ENCODE measurements around the gene IGSF11.
A peak's percentile ranks its signal among the peaks of the same experiment; 100 is the strongest.

IGSF11 gene

DNA sequence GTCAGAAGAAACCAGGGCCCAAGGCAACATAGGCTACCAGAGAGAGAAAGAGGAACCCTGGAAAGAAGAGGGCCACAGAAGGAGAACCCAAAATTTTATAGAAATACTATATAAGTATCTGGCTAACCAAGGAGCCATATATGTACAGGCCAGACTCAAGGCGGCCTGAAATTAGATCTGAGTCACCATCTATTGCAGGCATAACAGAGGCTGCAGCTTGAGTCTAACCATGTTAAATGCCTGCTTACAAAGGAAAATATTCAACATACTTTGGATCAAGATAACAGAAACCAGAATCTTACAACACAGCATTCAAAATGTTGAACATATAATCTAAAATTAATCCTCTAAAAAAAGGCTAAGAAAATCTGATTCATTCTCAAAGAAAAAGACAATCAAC, 23.1 kb downstream of the IGSF11 start:
- Mint-ChIP-seq H3K36me3 (ENCODE audit: low read depth) (peaks cover 6% of the 10 kb centered on the region), H3K4me3 (no peak overlapping the region), H3K9me3 (peaks cover 6% of the 10 kb centered on the region), H3K27ac (no peak overlapping the region), H3K4me1 (peaks cover 35% of the 10 kb centered on the region), H3K27me3 (ENCODE audit: low read depth) (no peaks in the 10 kb centered on the region)
- TF ChIP-seq, protein P1, sequence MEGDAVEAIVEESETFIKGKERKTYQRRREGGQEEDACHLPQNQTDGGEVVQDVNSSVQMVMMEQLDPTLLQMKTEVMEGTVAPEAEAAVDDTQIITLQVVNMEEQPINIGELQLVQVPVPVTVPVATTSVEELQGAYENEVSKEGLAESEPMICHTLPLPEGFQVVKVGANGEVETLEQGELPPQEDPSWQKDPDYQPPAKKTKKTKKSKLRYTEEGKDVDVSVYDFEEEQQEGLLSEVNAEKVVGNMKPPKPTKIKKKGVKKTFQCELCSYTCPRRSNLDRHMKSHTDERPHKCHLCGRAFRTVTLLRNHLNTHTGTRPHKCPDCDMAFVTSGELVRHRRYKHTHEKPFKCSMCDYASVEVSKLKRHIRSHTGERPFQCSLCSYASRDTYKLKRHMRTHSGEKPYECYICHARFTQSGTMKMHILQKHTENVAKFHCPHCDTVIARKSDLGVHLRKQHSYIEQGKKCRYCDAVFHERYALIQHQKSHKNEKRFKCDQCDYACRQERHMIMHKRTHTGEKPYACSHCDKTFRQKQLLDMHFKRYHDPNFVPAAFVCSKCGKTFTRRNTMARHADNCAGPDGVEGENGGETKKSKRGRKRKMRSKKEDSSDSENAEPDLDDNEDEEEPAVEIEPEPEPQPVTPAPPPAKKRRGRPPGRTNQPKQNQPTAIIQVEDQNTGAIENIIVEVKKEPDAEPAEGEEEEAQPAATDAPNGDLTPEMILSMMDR (IDR thresholded peaks at IDR 0.05; ENCODE audit: unreplicated experiment in 3 of 3) = no peak

DNA sequence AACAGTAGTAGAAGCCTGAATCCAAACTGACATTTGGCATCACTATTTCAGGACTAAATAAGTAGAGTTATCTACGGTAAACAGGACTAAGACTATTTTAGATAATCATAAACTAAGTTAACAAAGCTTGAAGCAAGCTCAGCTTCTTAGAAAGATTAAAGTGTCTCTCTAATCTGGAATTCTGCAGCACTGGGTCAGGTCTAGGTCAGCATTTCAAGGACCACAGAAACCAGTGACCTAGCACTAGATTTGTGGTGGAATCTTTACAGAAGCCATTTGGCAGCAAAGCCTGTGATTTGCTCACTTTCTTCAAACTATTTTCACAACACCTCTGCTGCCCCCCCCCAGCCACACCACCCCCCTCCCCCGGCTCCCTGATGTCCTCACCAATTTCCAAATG, 37.5 kb downstream of the IGSF11 start:
- Mint-ChIP-seq H3K4me1 (no peaks in the 10 kb centered on the region), H3K9me3 (no peaks in the 10 kb centered on the region), H3K27me3 (ENCODE audit: low read depth) (no peaks in the 10 kb centered on the region), H3K36me3 (ENCODE audit: low read depth) (no peaks in the 10 kb centered on the region), H3K4me3 (no peak overlapping the region), H3K27ac (peak overlapping the region in 1 of 3 experiments; percentile 46)
- TF ChIP-seq, protein P1 (IDR thresholded peaks at IDR 0.05; ENCODE audit: unreplicated experiment in 3 of 3) = no peak

DNA sequence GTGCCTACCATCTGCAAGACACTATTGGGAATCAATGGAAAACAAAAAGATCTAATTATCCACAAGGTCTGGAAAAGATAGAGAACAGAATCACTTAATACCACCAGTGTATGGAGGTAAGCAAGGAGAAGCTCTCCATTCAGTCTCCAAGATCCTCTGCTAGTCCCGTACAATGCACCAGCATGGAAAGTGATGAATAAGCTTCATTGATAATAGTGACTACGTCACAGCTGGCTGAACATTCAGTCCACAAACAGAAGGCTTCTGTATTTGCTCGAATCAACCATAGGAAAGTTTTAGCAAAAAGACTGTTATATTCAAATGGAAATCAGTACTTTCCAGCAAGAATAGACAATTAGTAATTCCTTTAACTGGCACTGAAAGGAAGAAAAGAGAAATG, 42.9 kb downstream of the IGSF11 start:
- Mint-ChIP-seq H3K4me1 (peaks cover 20% of the 10 kb centered on the region), H3K36me3 (ENCODE audit: low read depth) (no peaks in the 10 kb centered on the region), H3K27me3 (ENCODE audit: low read depth) (no peaks in the 10 kb centered on the region), H3K9me3 (no peaks in the 10 kb centered on the region), H3K27ac (no peak overlapping the region), H3K4me3 (no peak overlapping the region)
- TF ChIP-seq, protein P1 (IDR thresholded peaks at IDR 0.05; ENCODE audit: unreplicated experiment in 3 of 3) = no peak

DNA sequence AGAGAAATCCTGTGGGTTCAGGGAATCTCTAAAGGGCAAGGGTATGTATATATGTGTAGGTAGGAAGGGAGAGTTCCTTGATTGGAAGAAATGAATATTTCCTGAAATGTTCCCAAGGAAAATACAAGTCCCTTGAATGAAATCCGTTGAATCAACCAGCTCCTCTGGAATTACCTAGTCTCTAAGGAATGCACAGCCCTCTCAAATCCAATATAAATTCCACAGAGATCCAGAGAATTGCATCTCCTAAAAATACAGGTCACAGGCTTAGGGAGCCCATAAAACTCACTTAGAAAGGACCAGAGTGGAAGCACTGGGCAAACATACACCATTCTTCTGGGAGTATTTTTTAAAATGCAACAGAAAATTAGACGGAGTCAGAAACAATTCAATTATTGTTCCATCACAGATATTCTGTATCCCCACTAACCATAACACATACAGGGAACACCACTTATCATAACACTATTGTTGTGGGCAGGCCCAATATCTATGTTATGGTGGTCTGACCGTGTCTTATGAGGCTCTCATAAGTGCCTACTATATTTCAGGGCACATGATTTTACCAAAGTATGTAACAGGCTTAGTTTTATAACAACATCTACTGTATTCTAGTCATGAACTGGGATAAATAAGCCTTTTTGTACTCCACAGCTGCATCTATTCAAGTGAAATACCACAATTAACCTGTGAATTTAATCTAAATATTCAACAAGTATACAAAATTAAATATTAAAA, 43.7 kb downstream of the IGSF11 start:
- H3K27ac Mint-ChIP-seq = no peak overlapping the region
- no peaks in the 10 kb centered on the region for H3K36me3 Mint-ChIP-seq (ENCODE audit: low read depth)
- no peak overlapping the region for H3K4me3 Mint-ChIP-seq
- TF ChIP-seq, protein P1 (IDR thresholded peaks at IDR 0.05; ENCODE audit: unreplicated experiment in 3 of 3) = no peak
- H3K9me3 Mint-ChIP-seq = no peaks in the 10 kb centered on the region
- no peaks in the 10 kb centered on the region for H3K27me3 Mint-ChIP-seq (ENCODE audit: low read depth)
- peaks cover 22% of the 10 kb centered on the region for H3K4me1 Mint-ChIP-seq

DNA sequence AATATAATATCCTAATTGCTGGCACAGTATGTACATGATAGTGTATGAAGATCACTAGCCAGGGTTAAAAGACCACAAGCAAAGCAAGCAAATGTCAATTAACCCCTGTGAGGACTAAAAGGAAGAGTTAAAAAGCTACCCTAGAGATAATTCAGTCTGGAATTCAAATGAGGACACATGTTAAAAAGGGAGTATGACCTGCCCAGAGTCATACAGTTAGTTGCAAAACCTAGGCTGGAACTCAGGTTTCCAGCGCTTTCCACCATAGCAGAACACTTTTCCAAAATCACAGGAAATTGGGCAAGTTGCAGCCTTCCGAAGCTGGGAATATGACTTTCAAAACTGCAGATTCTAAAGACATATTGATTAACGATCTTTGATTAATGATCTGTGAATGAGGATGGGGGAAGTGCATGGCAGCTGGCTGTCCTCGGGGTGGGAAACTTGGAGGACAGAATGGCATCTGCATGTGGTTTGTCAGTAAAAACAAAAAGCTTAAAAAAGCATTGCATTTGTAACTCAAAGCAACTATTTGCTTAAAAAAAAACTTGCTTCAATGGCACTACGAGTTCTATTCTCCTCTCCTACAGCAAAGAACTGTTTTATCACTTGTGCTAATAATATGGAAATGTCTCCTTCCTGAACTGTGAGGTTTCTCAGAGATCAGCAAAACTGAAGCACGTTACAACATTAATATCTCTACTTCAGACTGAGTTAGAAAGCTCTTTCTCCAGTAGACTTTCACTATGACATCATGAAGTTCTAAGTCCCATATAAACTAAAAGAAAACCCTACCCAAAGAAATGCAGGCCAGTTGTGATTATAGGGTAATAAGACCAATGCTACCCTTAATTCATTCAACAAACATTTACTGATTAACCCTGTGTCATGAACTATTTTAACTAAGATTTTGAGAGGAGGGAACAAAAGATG, 46.2 kb downstream of the IGSF11 start:
- H3K4me1 Mint-ChIP-seq = peaks cover 34% of the 10 kb centered on the region
- no peaks in the 10 kb centered on the region for H3K27me3 Mint-ChIP-seq (ENCODE audit: low read depth)

More for the DNA sequence above, 46.2 kb downstream of the IGSF11 start:
- TF ChIP-seq, protein P1 (IDR thresholded peaks at IDR 0.05; ENCODE audit: unreplicated experiment in 3 of 3) = no peak
- Mint-ChIP-seq H3K36me3 (ENCODE audit: low read depth) (no peaks in the 10 kb centered on the region), H3K9me3 (no peaks in the 10 kb centered on the region), H3K27ac (peak overlapping the region in 1 of 3 experiments; percentile 25), H3K4me3 (no peak overlapping the region)
